Panc1 (cell line): Measurements from ENCODE around the gene NT5C2. TPM values are rescaled to one million over a fixed set of nuclear protein-coding genes. Genes with fewer than 3 reads are reported as not detected.

ENCODE experiments used
- ATAC-seq: fragments of 200-7000 bp; cut with Tn5 transposase; 2 replicates; pipeline ENCODE4 v1.9.1; 2020; ENCODE audit warnings: mild to moderate bottlenecking, moderate library complexity
- BruUV-seq: library from RNA; stranded (reverse); fragments of 400-500 nt; replicated peaks from 2 replicates; lab custom pipeline; 2021; lab: Mats Ljungman, UMichigan
- CTCF ChIA-PET: fragments of 300-600 bp; sonication (Branson Sonifier 250); formaldehyde crosslinking; loops from one replicate; lab custom pipeline; 2022; ENCODE audit warnings: antibody characterized with exemption; lab: Charles Lee
- POLR2A ChIA-PET: fragments of 300-600 bp; sonication (Branson Sonifier 250); formaldehyde crosslinking; loops from one replicate; lab custom pipeline; 2022; ENCODE audit warnings: antibody characterized with exemption; lab: Charles Lee
- DNase-seq: peaks from one replicate; pipeline ENCODE4 v3.0.0-alpha.2; 2010; ENCODE audit warnings: low read depth, low spot score
- H3K27ac ChIP-seq: 2 replicates; pipeline ENCODE4 v1.5.1; 2011; ENCODE audit warnings: mild to moderate bottlenecking, low read length, inconsistent platforms
- H3K27me3 ChIP-seq: fragments of 200-500 bp; sonication (Bioruptor generic); 2 replicates; pipeline ENCODE4 v1.6.0; 2014; ENCODE audit warnings: low read length, inconsistent platforms; ENCODE audit not compliant: control insufficient read depth, insufficient read depth
- H3K36me3 ChIP-seq: fragments of 200-500 bp; sonication (Bioruptor generic); 2 replicates; pipeline ENCODE4 v1.5.1; 2014; ENCODE audit warnings: inconsistent platforms, mild to moderate bottlenecking, low read length, moderate library complexity; ENCODE audit not compliant: control insufficient read depth, insufficient read depth
- H3K4me1 ChIP-seq: 2 replicates; pipeline ENCODE4 v1.5.1; 2011; ENCODE audit warnings: inconsistent platforms, mild to moderate bottlenecking, low read length, moderate library complexity; ENCODE audit not compliant: control insufficient read depth, insufficient read depth
- H3K4me3 ChIP-seq, 2 experiments: 2 replicates each; pipeline ENCODE4 v1.5.1; 2011 to 2012; ENCODE audit warnings: low read depth in 2 of 2, low read length in 2 of 2, mild to moderate bottlenecking in 2 of 2, inconsistent platforms in 1 of 2, moderate library complexity in 1 of 2
- H3K9me3 ChIP-seq: fragments of 200-500 bp; sonication (Bioruptor generic); 2 replicates; pipeline ENCODE4 v1.5.1; 2014; ENCODE audit warnings: low read depth, mild to moderate bottlenecking, inconsistent platforms, low read length, moderate library complexity; ENCODE audit not compliant: control insufficient read depth, insufficient read depth
- CTCF ChIP-seq: fragments of 450-650 bp; IDR thresholded peaks from 2 replicates; pipeline ENCODE4 v1.5.1; 2017; ENCODE audit warnings: mild to moderate bottlenecking
- POLR2AphosphoS5 ChIP-seq: IDR thresholded peaks from 2 replicates; pipeline ENCODE4 v1.6.1; 2012; ENCODE audit warnings: mild to moderate bottlenecking, low read depth, low read length, moderate library complexity
- REST ChIP-seq, 2 experiments: IDR thresholded peaks; 2 replicates each; pipeline ENCODE4 v1.6.1; 2011 to 2012; ENCODE audit warnings: low read depth in 2 of 2, control low read depth in 1 of 2, low read length in 1 of 2, mild to moderate bottlenecking in 1 of 2, moderate library complexity in 1 of 2; ENCODE audit not compliant: insufficient read depth in 1 of 2
- SIN3A ChIP-seq: IDR thresholded peaks from 2 replicates; pipeline ENCODE4 v1.6.1; 2012; ENCODE audit warnings: low read depth, mild to moderate bottlenecking, low read length, moderate library complexity, borderline replicate concordance; ENCODE audit not compliant: insufficient read depth
- TCF7L2 ChIP-seq: IDR thresholded peaks from 2 replicates; pipeline ENCODE4 v1.6.1; 2011; ENCODE audit warnings: mild to moderate bottlenecking, low read depth, low read length, inconsistent platforms
- in situ Hi-C: cut with HindIII; loops from 2 replicates; pipeline ENCODE4 v1.10.0; 2016; ENCODE audit warnings: low sequenced_read_pairs, low pct_unique_long_range_greater_than_20kb
- intact Hi-C: fragments of 100-400 bp; cut with micrococcal nuclease; formaldehyde crosslinking; loops from one replicate; pipeline ENCODE4 v1.10.0; 2022; ENCODE audit not compliant: unreplicated experiment
- total RNA-seq: library from RNA; stranded (reverse); gene quantifications from one replicate; pipeline ENCODE4 v1.2.1, GENCODE V29; 2021; ENCODE audit not compliant: unreplicated experiment

NT5C2 gene
- total RNA-seq, 1 experiment from 2014 or later, result 150 TPM

GRCh38 chr10:103180491-103180890 lies 12.6 kb downstream of the NT5C2 start:
- DNase-seq (no peak), ATAC-seq (no peak)
- H3K36me3 ChIP-seq, result peaks cover 20% of the 10 kb centered on the region; the same call in 1 of the 2 replicates
- TSS peak; percentile 1 for BruUV-seq
- ChIA-PET CTCF (no interaction called here), POLR2A (interaction anchor here (0.8 kb wide), 1 partner anchor 12 kb away, joined by 5 read pairs; no protein-coding TSS in a partner anchor)
- no peak overlapping the region for H3K4me3 ChIP-seq
- no peaks in the 10 kb centered on the region for H3K9me3 ChIP-seq
- peaks cover 49% of the 10 kb centered on the region for H3K4me1 ChIP-seq
- intact Hi-C loops, result no loop called here
- TF ChIP-seq POLR2AphosphoS5, result no peak
- no peak for TF ChIP-seq CTCF
- no peak for TF ChIP-seq REST (IDR thresholded peaks at IDR 0.05; ENCODE audit: insufficient read depth in 1 of 2, low read depth in 2 of 2, low read length in 1 of 2)
- no peak for TF ChIP-seq TCF7L2
- no peak for TF ChIP-seq SIN3A
- peak overlapping the region; percentile 62; the same call in 1 of the 2 replicates for H3K27ac ChIP-seq
- in situ Hi-C loops, result no loop called here
- H3K27me3 ChIP-seq, result no peaks in the 10 kb centered on the region

- no peak for DNase-seq
- Histone ChIP-seq H3K27ac (peak overlapping the region; percentile 25; the same call in 1 of the 2 replicates), H3K4me3 (no peak overlapping the region), H3K4me1 (peaks cover 19% of the 10 kb centered on the region), H3K9me3 (no peaks in the 10 kb centered on the region), H3K36me3 (peaks cover 27% of the 10 kb centered on the region; the same call in 1 of the 2 replicates), H3K27me3 (no peaks in the 10 kb centered on the region)
- no TSS peak for BruUV-seq
- intact Hi-C loops, result no loop called here
- TF ChIP-seq POLR2AphosphoS5 (no peak), REST (IDR thresholded peaks at IDR 0.05; ENCODE audit: insufficient read depth in 1 of 2, low read depth in 2 of 2, low read length in 1 of 2) (no peak), SIN3A (no peak), TCF7L2 (no peak), CTCF (no peak)
- POLR2A ChIA-PET, result interaction anchor here (0.6 to 1.2 kb wide), 3 partner anchors 12 to 305 kb away, joined by 3 to 6 read pairs (median 4); no protein-coding TSS in a partner anchor
- no peak for ATAC-seq
- CTCF ChIA-PET, result interaction anchor here (1.6 kb wide), 1 partner anchor 68 kb away, joined by 4 read pairs; no protein-coding TSS in a partner anchor
- in situ Hi-C loops, result no loop called here
Measured at GRCh38 chr10:103177123-103177522, 15.9 kb downstream of the NT5C2 start.
